GM12878 (cell line): ENCODE measurements around the gene SUFU. TPM values are rescaled to one million over a fixed set of nuclear protein-coding genes. Genes with fewer than 3 reads are reported as not detected.

ENCODE experiments used
- ATAC-seq: fragments of 200-7000 bp; cut with Tn5 transposase; 3 replicates; pipeline ENCODE4 v1.9.1; 2020; ENCODE audit warnings: mild to moderate bottlenecking, moderate library complexity
- BruUV-seq: library from RNA; stranded (reverse); fragments of 400-500 nt; replicated peaks from 2 replicates; lab custom pipeline; 2021; lab: Mats Ljungman, UMichigan
- CTCF ChIA-PET: fragments of 300-600 bp; sonication (Branson Sonifier 250); formaldehyde crosslinking; extraction: SDS; loops from one replicate; lab custom pipeline; 2021; ENCODE audit warnings: inconsistent platforms; lab: Yijun Ruan, JAX
- POLR2A ChIA-PET: fragments of 350-600 bp; formaldehyde crosslinking; extraction: SDS; loops from one replicate; lab custom pipeline; 2021; ENCODE audit warnings: inconsistent platforms; lab: Charles Lee
- RAD21 ChIA-PET: fragments of 300-600 bp; sonication (Branson Sonifier 250); formaldehyde crosslinking; loops from one replicate; lab custom pipeline; 2023; ENCODE audit warnings: antibody characterized with exemption; ENCODE audit not compliant: unreplicated experiment; lab: Charles Lee
- SMC1A ChIA-PET: fragments of 300-600 bp; sonication (Branson Sonifier 250); formaldehyde crosslinking; loops from one replicate; lab custom pipeline; 2023; ENCODE audit not compliant: unreplicated experiment, uncharacterized antibody; lab: Charles Lee
- DNase-seq: peaks from one replicate; pipeline ENCODE4 v3.0.0-alpha.2; 2011; ENCODE audit warnings: low read depth, low spot score
- FAIRE-seq: peaks from 3 replicates; lab custom pipeline; 2011; peaks lifted over from hg19 to GRCh38; lab: Jason Lieb, UNC
- H2AFZ ChIP-seq: 2 replicates; pipeline ENCODE4 v1.6.0; 2011; ENCODE audit warnings: low read depth, low read length, control low read depth; ENCODE audit not compliant: control insufficient read depth
- H3K27ac ChIP-seq: 2 replicates; pipeline ENCODE4 v1.5.1; 2011; ENCODE audit warnings: control low read depth; ENCODE audit not compliant: control insufficient read depth, insufficient read depth
- H3K27me3 ChIP-seq, 2 experiments: replicated peaks in 1 of 2; 2 replicates each; pipeline versions ENCODE4 v1.6.0 to v1.6.1; 2011; ENCODE audit warnings: low read length in 1 of 2; ENCODE audit not compliant: control insufficient read depth in 2 of 2, insufficient read depth in 2 of 2
- H3K36me3 ChIP-seq, 2 experiments: 2 replicates each; pipeline ENCODE4 v1.5.1; 2011; ENCODE audit warnings: low read length in 1 of 2; ENCODE audit not compliant: control insufficient read depth in 2 of 2, insufficient read depth in 2 of 2
- H3K4me1 ChIP-seq: 2 replicates; pipeline ENCODE4 v1.6.1; 2011; ENCODE audit warnings: mild to moderate bottlenecking, low read length, moderate library complexity, mixed read lengths; ENCODE audit not compliant: control insufficient read depth, insufficient read depth
- H3K4me2 ChIP-seq: 2 replicates; pipeline ENCODE4 v1.6.0; 2011; ENCODE audit warnings: control low read depth; ENCODE audit not compliant: control insufficient read depth, insufficient read depth
- H3K4me3 ChIP-seq: fragments of 200-600 bp; sonication (generic); 2 replicates; pipeline ENCODE4 v1.5.1; 2016
- H3K79me2 ChIP-seq: 2 replicates; pipeline ENCODE4 v1.6.0; 2011; ENCODE audit warnings: low read length; ENCODE audit not compliant: control insufficient read depth, insufficient read depth
- H3K9ac ChIP-seq: 2 replicates; pipeline ENCODE4 v1.8.0; 2011; ENCODE audit warnings: low read length, control low read depth, mixed read lengths; ENCODE audit not compliant: control insufficient read depth, insufficient read depth
- H3K9me3 ChIP-seq: replicated peaks from 3 replicates; pipeline ENCODE4 v1.5.1; 2011; ENCODE audit warnings: mild to moderate bottlenecking, low read length; ENCODE audit not compliant: control insufficient read depth, insufficient read depth
- H4K20me1 ChIP-seq: 2 replicates; pipeline ENCODE4 v1.6.0; 2011; ENCODE audit not compliant: control insufficient read depth, insufficient read depth
- ATF2 ChIP-seq: IDR thresholded peaks from 2 replicates; pipeline ENCODE4 v1.6.1; 2012; ENCODE audit warnings: low read length, inconsistent platforms
- BCL11A ChIP-seq: IDR thresholded peaks from 2 replicates; pipeline ENCODE4 v1.6.1; 2011; ENCODE audit warnings: low read depth, low read length
- BRCA1 ChIP-seq: IDR thresholded peaks from 2 replicates; pipeline ENCODE4 v1.6.1; 2011; ENCODE audit warnings: low read depth, low read length, improper control_type of control experiment
- E4F1 ChIP-seq: fragments of 450-650 bp; IDR thresholded peaks from 2 replicates; pipeline ENCODE4 v1.6.1; 2018; ENCODE audit warnings: borderline replicate concordance, mild to moderate bottlenecking; ENCODE audit not compliant: partially characterized antibody
- KAT2A ChIP-seq: conservative IDR thresholded peaks from 2 replicates; pipeline ENCODE4 v1.6.1; 2011; ENCODE audit warnings: low read depth, low read length; ENCODE audit not compliant: control insufficient read depth
- PBX3 ChIP-seq: IDR thresholded peaks from 2 replicates; pipeline ENCODE4 v1.6.1; 2011; ENCODE audit warnings: mild to moderate bottlenecking, low read depth, low read length, moderate library complexity; ENCODE audit not compliant: insufficient replicate concordance
- POLR2AphosphoS2 ChIP-seq: IDR thresholded peaks from 2 replicates; pipeline ENCODE4 v1.6.1; 2011; ENCODE audit warnings: low read depth, mild to moderate bottlenecking, low read length, improper control_type of control experiment, moderate library complexity
- SKIL ChIP-seq: fragments of 450-650 bp; IDR thresholded peaks from 2 replicates; pipeline ENCODE4 v1.6.1; 2017; ENCODE audit warnings: mild to moderate bottlenecking, low read depth, inconsistent platforms; ENCODE audit not compliant: poor library complexity, severe bottlenecking
- TCF7 ChIP-seq: IDR thresholded peaks from 2 replicates; pipeline ENCODE4 v1.6.1; 2014; ENCODE audit warnings: antibody characterized with exemption, borderline replicate concordance
- USF1 ChIP-seq: IDR thresholded peaks from 2 replicates; pipeline ENCODE4 v1.6.1; 2011; ENCODE audit warnings: borderline replicate concordance, low read depth, mild to moderate bottlenecking, moderate library complexity, mixed read lengths, low read length; ENCODE audit not compliant: insufficient read depth; ENCODE audit errors: extremely low read length
- YY1 ChIP-seq: IDR thresholded peaks from 2 replicates; pipeline ENCODE4 v1.6.1; 2011; ENCODE audit warnings: low read depth, mild to moderate bottlenecking, low read length
- ZSCAN29 ChIP-seq: fragments of 450-650 bp; IDR thresholded peaks from 2 replicates; pipeline ENCODE4 v1.6.1; 2017; ENCODE audit warnings: mild to moderate bottlenecking, moderate library complexity
- WGBS: methylation state at CpG from one replicate; pipeline ENCODE4 v1.1.6; 2016; ENCODE audit warnings: low lambda C conversion rate; ENCODE audit not compliant: insufficient replicate concordance, insufficient coverage; ENCODE audit errors: missing lambda C conversion rate; 5-methylcytosine and 5-hydroxymethylcytosine counted together
- in situ Hi-C: fragments of 300-500 bp; cut with MboI; formaldehyde crosslinking; loops from 9 replicates; pipeline ENCODE4 v1.14.3; 2018; ENCODE audit warnings: mixed read lengths
- intact Hi-C: fragments of 100-400 bp; cut with micrococcal nuclease; formaldehyde crosslinking; loops from one replicate; pipeline ENCODE4 v1.14.2; 2022; ENCODE audit not compliant: unreplicated experiment
- polyA plus RNA-seq, 11 experiments: library from polyadenylated mRNA; depleted of rRNA in 4 of 11; unstranded in 6 of 11; stranded (reverse) in 5 of 11; fragments of >200 nt; fragmentation: Nextera tagmentation in 4 of 11; fragmentation: Illumina TruSeq in 1 of 11; extraction: Ambion mirVana in 4 of 11; extraction: Trizol in 1 of 11; gene quantifications; 1 replicate in 1 of 11; 2 replicates in 10 of 11; pipeline versions ENCODE4 v1.2.1 to v1.2.3, GENCODE V29; 2011 to 2016; ENCODE audit warnings: inconsistent platforms in 2 of 11, missing spikeins in 2 of 11, low read depth in 1 of 11
- total RNA-seq, 4 experiments: library from RNA; depleted of rRNA in 3 of 4; stranded (reverse); fragments of >200 nt in 3 of 4; fragmentation: Illumina TruSeq in 1 of 4; extraction: Trizol in 1 of 4; gene quantifications; 2 replicates each; pipeline versions ENCODE4 v1.2.1 to v1.2.3, GENCODE V29; 2013 to 2021

Gene SUFU
- total and polyA plus RNA-seq, 10 of the 15 experiments (the other 5 are each of a cell fraction or from before 2014, with no cell fraction given): 0.68 to 7.7 (median 2.4) TPM

GRCh38 chr10:102602272-102603045 lies 98.7 kb downstream of the SUFU start (continued):
- TF ChIP-seq PBX3 (no peak), BCL11A (no peak), POLR2AphosphoS2 (no peak)

GRCh38 chr10:102603946-102604345 lies 100.2 kb downstream of the SUFU start:
- DNase-seq (no peak), ATAC-seq (no peak)
- SMC1A ChIA-PET: interaction anchor here (1.0 to 1.6 kb wide), 3 partner anchors 10 to 82 kb away, joined by 3 to 4 read pairs (median 3); no protein-coding TSS in a partner anchor
- TF ChIP-seq KAT2A (no peak), SKIL (no peak), BRCA1 (no peak), USF1 (no peak), YY1 (no peak), ZSCAN29 (no peak), TCF7 (no peak), E4F1 (no peak), ATF2 (no peak)

More at GRCh38 chr10:102603946-102604345, 100.2 kb downstream of the SUFU start:
- Histone ChIP-seq H3K9me3 (no peaks in the 10 kb centered on the region), H3K36me3 (peaks cover under 1 to 2% of the 10 kb centered on the region in 2 experiments; a peak in 2 of 4 replicates), H3K4me2 (no peak overlapping the region), H3K27me3 (no peaks in the 10 kb centered on the region), H3K27ac (no peak overlapping the region), H3K79me2 (no peaks in the 10 kb centered on the region), H4K20me1 (no peaks in the 10 kb centered on the region), H2AFZ (no peak overlapping the region), H3K4me3 (no peak overlapping the region), H3K4me1 (peaks cover 6% of the 10 kb centered on the region), H3K9ac (no peak overlapping the region)
- intact Hi-C loops (no loop called here), in situ Hi-C loops (no loop called here)
- RAD21 ChIA-PET: interaction anchor here (0.9 kb wide), 1 partner anchor 15 kb away, joined by 3 read pairs; no protein-coding TSS in a partner anchor
- BruUV-seq: no TSS peak
- CTCF ChIA-PET: interaction anchor here (0.6 kb wide), 2 partner anchors 28 to 140 kb away, joined by 3 to 4 read pairs; partner anchors contain the start of gene WBP1L
- 70% methylated on average over 7 of the region's 7 CpGs for WGBS
- FAIRE-seq: no peak
- POLR2A ChIA-PET: interaction anchor here (0.7 to 2.0 kb wide), 3 partner anchors 11 to 466 kb away, joined by 5 to 13 read pairs (median 9); partner anchors contain the start of gene ARL3
